GM19438 (cell line): ENCODE measurements around the gene NFIX.

Experiments used
- ATAC-seq: cut with Tn5 transposase; IDR thresholded peaks from one replicate; pipeline ENCODE4 v1.9.1; 2021; ENCODE audit warnings: low read depth; ENCODE audit not compliant: unreplicated experiment

Gene NFIX

DNA sequence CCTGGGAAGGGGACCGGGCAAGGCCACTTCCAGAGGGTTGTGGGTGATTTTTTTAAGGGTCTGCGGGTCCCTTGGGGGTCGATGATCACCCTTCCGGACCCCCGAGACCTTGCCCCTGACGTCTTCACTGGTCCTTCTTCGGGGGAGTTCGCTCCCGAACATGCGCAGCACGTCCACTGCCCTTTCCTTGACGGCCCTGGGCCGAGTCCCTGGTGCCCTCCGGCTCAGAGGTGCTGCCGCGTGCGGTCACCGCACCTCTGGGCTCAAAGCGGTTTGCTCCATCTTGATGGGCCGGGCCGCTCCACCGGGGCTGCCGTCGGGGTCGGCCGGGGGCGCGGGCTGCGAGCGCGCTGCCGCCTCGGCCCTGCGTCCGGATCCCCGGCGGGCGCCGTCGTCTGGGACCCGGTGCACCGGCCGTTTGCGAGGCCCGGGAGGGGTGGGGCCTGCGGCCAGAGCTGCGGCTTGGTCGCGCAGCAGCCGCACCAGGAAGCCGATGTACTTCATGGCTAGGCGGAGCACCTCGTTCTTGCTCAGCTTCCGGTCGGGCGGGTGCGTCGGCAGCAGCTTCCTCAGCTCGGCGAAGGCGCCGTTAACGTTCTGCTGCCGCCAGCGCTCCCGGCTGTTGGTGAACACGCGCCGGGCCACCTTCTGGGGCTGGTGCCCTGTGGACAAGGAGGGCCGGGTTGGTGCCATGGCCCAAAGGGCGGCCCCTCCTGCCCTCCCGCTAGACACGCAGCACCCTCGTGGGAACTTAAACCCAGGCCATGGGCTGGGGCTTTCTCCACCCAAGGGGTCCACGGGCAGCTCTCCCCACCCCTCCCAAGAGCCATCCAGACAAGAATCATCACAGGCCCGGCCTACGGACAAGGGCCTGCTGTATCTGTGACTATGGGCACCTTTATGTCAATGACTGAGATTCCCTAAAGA, 104.1 kb downstream of the NFIX start:
- ATAC-seq = no peak

DNA sequence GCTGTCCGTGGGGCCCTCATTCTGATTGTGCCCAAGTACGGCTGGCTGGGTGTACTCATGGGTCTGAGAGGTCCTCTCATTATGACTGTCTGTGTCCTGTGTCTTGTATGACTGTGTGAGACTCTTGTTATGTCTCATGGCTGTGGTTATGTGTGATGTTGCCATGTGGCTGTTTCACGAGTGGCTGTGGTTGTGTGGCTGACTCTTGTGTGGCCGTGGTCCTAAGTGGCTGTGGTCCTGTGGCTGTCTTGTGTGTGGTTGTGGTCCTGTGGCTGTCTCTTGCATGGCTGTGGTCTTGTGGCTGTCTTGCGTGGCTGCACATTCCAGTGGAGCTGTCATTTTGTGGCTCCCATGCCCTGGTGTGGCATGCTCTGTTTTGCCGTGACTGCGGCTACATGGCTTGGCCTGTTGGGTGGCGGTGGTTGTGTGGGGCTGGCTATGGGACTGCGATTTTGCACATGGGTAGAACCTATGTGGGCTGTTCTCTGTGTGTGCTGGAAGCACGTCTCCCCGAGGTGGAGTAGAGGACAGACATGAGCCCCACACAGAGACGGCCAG, 104.8 kb downstream of the NFIX start:
- no peak for ATAC-seq

DNA sequence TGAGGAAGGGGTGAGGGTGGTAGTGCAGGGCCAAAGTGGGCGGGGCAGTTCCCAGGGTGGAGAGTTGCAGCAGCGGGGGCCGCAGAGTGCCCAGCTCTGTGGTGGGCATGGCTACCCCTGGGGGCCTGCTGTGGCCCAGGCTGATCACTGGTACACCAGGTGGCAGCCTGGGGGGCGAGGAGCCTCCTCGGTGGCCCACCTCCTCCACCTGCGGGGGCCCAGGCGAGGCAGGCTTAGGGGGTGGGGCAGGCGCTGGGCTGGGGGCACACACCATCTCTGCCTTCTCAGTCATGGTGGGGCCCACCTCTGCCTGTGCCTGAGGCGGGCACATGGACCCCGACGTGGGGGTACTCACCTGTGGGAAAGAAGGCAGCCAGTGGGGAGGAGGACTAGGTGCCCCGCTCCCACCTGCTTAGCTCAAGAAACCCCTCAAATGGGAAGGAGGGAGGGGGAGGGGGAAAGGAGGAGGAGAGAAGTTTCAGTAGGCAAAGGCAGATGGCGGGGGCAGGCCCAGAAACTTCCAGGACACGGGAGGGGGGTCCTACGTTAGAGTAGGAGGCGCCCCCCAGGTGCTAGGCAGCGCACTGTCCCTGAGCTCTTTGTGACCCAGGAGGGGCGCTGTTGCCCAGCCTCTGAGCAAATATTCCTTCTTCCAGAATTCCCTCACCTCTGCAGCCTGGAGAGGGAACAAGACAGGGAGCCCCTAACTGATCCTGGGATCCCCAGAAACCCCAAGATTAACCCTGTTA, 105.7 kb downstream of the NFIX start:
- no peak for ATAC-seq

DNA sequence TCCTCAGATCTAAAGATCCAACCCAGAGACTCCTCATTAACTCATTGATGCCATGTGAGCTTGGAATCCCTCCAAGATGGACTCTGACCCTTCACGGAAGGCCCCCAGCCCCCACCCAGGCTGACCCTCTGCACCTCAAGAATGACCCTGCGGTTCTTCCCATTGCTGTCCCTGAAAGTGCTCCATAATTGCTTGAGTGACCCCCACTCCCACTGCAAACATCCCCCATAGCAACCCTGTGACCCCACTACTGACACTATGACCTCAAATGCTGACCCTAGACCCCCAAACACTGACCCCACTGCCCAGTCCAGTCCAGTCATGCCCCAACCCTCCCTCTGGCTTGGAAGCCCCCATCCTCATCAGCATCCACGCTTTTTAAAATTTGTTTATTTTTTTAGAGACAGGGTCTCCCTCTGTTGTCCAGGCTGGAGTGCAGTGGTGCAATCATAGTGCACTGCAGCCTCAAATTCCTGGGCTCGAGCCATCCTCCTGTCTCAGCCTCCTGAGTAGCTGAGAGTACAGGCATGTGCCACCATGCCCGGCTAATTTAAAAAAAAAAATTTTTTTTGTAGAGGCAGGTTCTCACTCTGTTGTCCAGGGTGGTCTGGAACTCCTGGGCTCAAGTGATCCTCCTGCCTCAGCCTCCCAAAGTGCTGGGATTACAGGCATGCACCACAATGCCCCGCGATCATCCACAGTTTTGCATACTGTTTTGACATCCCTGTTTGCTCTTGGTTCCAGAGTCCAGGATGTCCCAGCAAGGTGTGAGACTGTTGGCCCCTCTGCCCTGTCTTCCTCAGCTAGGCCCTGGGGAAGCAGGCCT, 106.5 kb downstream of the NFIX start:
- ATAC-seq = no peak

DNA sequence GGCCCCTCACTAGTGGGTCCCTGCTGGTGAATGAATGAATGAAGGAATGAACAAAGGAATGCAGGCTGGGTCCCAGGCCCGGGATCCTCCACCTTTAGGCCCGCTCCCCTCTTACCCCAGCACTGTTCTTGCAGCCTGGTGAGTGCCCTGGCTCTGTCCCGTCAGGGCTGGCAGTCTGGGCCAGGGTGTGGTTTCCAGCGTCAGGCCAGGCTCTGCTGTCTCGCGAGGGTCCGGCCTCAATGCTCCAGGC, 107.1 kb downstream of the NFIX start:
- no peak for ATAC-seq

DNA sequence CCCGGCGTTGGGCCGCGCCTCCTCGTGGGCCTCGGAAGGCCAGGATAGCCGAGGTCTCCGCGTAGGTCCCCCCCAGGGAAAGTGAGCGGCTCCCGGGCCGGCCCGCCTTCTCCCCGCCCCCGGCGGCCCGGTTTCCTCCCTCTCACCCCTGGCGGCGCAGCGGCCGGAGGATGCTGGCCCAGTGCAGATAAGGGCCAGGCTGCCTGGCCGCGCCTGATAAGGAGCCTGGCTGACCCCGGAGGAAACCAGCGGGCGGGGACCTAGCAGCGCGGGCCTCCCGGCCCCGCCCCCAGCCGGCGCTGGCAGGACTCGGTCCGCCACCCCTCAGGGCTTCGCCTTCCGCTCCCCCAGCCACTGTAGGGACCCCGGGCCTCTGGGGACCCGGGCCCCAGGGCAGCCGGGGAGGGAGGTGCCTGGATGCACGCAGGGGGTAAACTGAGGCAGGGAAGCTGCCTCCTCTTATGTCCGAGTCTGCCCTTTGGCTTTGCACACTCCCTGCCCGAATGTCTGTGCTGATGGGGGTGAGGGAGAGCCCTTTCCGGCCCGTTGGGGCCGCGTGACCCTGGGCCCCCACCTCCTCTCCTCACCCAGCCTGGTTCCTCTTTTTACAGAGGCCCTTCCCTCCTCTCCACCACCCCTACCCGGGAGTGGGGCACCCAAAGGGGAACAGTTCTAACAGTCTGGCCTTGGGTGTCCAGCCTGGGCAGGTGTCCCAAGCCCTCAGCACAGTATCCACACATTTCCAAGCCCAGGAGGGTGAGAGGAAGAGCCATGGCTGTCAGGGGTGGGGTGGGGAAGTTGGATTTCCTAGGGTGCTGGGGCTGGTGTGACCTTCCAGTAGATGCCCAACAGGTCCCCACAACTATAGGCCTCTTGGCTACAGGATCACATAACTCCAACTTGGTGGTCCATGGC, 107.6 kb downstream of the NFIX start, which contains the start of gene LYL1:
Gene LYL1 (minus strand): TSS at position 193 of the 915 bp plus-strand sequence. CDS start 1,687 bp downstream, outside the sequence.
- ATAC-seq = no peak

DNA sequence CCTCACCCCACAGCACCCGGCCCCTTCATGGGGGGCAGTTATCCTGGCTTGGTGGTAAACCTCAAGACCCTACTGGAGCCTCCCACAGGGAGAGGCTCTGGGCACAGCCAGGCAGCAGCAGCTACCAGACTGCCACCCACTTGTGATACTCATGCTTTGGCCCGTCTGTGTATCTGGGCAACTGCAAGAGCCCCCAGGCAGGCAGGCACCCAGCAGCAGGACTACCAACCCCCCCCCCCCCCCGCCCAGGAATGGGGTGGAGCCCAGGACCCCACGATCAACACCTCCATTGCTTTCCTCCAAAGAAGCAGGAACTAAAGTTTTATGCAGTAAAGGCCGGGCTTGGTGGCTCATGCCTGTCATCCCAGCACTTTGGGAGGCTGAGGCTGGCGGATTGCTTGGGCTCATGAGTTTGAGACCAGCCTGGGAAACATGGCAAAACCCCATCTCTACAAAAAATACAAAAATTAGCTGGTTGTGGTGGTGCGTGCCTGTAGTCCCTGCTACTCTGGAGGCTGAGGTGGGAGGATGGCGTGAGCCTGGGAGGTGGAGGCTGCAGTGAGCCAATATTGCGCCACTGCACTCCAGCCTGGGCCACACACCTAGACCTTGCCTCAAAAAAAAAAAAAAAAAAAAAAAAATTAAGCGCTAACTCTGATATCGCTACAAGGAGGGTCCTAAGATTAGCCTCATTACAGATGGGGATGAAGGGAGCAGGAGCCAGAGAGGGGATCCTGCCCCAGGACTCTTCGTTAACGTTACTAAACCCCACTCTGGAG, 108.5 kb downstream of the NFIX start:
- no peak for ATAC-seq

DNA sequence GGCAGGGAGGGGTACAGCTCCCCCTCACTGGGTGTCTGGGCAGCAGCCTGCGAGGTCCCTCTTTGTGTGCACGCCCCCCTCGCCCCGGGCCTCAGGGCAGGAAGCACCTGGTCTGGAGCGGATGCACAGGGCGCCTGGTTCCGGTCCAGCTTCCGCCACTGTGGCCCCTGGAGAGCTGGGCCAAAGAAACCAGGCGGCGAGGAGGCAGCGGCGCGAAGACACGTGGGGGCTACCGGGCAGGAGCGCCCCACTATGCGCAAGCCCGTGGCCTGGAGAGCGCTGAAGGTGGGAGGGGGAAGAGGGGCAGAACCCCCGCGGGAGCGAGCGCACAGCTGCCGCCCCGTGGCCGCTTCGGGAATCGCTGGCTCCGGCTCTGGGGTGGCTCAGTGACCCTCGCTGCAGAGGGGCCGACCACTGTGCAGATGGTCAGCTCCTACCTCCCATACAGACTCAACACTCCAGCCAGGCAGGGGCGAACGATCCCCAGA, 109.1 kb downstream of the NFIX start:
- ATAC-seq = peak; percentile 42

DNA sequence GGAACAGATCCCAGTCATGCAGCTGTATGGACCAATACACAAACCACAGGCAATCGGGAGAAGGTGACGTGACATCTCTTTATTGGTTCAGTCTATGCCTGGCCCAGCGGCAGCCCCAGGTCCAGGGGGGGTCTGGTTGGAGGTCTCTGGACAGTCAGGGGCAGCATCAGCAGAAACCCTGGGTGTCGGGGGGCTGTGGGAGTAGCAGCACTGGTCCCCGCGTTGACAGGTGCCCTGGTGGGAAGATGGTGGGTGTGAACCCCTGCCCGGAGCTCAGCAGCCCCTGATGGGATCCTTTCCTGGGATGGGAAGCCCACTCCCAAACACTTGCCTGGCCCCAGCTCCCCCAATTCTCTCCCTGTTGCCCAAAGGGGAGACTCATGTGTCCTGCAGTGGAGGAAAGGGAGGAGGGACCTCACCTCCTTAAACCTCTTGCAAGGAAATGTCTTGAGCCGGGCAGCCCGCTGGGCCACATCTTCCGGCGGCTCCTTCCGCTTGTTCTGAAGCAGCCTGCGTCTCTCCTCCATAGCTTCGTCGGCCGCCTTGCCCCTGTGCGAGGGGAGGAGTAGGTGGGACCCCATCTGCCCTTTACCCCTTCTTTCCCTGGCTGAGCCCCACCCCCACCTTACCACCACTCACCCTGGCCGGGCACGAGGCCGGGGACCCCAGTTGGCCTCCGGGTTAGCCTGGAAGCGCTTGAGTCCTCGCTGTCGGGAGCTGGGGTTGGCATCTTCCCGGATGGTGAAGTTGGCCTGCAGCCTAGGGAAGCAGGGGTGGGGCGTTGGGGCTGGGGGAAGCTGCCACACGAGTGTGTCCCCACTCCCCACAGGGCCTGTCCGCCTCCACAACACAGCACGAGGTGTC, 109.8 kb downstream of the NFIX start:
- no peak for ATAC-seq

DNA sequence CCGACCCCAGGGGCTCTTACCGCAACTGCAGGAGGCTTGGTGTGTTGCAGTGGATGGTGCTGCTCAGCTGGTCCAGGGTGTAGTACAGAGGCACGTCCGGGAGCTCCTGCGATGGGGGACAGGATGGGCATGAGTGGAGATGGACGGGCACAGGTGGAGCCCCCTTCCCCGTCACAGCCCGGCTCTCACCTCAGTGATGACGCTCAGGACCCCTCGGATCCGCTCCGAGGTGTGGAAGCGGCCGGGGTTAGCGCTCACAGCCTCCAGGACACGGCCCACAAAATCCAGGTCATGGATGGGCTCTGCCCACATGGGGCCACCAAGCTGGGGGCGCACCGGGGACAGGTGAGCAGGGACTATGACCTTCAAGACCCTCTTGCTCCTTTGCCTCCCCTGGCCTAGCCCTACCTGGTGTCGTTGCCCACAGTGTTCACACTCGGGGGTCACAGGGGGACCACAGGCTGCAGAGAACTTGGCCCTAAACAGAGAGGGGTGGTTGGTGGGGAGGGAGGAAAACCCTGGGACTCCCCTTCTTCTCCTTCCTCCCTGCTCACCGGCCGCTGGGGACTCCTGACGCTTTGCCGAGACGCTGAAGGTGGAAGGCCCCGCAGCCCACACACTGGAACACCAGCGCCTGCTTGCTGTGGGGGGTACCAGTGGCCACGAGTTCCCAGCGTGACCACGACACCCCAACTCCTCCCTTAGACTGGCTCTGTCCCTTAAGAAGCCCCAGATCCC, 114.3 kb downstream of the NFIX start:
- ATAC-seq = no peak

DNA sequence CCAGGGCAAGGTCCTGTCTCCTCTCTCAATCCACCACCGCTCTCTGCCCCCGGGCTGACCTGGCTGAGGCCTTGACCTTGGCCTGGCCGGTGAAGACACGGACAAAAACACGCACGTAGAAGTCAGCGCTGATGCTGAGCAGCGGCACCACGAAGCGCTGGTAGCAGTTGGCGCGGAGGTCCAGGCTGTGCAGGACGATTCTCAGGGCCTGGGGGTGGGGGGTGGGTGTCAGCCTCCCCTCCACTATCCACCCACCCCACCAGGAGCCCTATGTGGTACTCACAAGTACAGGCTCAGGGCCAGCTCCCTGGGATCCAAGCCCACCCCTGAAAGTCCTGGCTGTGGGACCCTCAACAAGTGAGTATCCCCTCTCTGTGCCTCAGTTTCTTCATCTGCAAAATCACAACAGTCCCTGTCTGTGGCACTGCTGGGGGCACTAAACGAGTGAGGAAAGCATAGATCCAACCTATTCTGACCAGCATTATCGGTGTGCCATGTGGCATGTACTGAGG, 114.9 kb downstream of the NFIX start:
- ATAC-seq = no peak

DNA sequence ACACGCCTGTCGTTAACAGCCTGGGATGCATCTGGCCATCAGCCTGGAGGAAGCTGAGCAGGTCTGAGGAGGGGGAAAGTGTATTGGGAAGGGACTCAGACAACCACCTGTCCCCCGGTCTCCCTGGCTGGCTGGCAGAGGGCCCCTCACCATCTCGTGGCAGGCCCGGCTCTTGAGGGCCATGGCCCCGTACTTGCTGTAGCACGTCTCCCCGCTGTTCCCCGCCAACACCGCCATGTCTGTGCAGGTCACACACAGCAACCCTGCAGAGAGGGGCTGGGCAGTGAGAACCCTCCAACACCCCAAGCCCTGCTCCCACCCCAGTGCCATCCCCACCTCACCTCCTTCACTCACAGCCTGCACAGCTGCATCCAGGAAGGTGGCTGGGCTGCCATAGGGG, 117.3 kb downstream of the NFIX start:
- ATAC-seq = no peak

DNA sequence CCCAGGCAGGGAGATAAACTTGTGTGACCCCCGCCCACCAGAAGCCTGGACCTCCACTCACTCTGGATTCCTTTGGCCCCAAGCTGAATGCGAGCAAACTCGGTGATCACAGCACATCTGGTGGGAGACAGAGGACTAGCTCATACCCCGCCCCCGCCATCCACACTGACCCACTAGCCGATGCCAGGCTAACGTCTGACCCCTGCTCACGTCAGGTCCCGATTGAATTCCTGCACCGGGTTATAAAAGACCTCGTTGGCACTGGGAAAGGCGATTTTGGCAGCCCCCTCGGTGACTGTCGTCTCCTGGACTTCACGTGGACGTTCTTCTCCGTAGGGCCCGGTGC, 120.6 kb downstream of the NFIX start:
- no peak for ATAC-seq

DNA sequence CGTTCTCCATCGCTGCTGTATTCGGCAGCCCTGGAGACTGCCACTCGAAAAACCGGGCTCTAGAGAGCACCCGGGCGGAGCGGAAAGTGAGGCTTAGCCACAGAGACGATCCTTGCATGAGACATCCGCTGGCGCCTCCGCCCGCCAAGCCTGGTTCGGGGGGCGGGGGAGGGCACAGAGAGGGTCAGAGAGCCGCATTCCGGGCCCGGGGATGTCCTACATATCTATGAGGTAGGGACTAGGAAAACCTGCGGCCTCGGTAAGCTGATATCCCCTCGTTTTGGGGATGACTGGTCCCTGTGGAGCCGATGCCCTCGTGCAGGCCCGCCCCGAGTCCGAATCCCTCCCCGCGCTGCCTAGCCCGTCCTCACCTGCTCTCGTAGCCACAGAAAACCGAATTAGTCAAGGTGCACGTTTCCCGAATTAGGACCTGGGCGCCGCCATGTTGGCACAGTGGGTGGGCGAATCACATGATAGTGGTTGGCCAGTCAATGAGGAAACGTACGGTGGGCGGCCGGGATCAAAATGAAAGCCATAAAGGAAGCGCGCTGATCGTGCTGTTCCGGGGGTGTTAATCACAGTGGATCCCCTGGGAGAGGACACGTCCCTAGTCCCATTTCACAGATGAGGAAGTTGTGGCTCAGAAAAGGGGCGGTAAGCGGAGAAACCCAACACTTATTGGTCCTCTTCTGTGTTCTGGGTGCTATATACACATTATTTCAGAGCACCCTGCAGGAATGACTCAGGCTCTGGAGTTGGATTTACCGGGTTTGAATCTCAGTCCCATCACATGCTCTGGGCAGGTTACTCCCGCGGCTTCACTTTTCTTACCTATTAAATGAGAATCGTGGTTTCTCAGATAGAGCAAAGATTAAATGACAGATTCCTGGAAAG, 121.3 kb downstream of the NFIX start, which contains the start of gene TRMT1:
Gene TRMT1 (minus strand): TSS at position 459 of the 894 bp plus-strand sequence. CDS start 341 bp downstream, at position 118.
- ATAC-seq = peak; percentile 44

DNA sequence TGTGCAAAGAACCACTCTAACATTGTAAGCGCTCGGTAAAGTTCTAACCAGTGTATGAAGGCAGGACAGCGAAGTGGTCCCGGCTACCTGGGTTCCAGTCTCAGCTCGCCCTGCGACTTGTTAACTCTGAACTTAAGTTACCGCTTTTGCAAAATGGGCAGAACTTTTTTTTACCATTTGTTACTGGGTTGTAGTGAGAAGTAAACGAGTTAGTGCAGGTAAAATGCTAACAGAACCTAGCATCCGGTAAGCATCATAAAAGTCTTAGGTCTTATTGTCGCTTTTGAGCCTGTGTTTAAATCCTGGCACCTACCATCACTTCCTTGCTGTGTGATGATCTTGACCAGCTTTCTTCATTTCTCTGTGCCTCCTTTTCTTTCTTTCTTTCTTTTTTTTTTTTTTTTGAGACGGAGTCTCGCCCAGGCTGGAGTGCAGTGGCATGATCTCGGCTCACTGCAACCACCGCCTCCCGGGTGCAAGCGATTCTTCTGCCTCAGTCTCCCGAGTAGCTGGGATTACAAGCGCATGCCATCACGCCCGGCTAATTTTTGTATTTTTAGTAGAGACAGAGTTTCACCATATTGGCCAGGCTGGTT, 122.0 kb downstream of the NFIX start:
- ATAC-seq = no peak
